SK-N-SH treated with all-trans-retinoic acid at 6 μM for 48 hours (cell line): ENCODE data around the gene IFT172.

Source experiments
- ATAC-seq: fragments of 200-7000 bp; cut with Tn5 transposase; 3 replicates; pipeline ENCODE4 v1.9.1; 2020; ENCODE audit warnings: mild to moderate bottlenecking, moderate library complexity
- ARNTL ChIP-seq: fragments of 450-650 bp; formaldehyde crosslinking; IDR thresholded peaks from 2 replicates; pipeline ENCODE4 v1.5.0; 2020; ENCODE audit warnings: low read depth, mild to moderate bottlenecking, moderate library complexity, borderline replicate concordance
- BACH2 ChIP-seq: fragments of 250-450 bp; sonication (Bioruptor Pico); IDR thresholded peaks from 2 replicates; pipeline ENCODE4 v1.9.0; 2021; ENCODE audit warnings: mild to moderate bottlenecking, borderline replicate concordance
- GLIS3 ChIP-seq: fragments of 250-450 bp; sonication (Bioruptor Pico); IDR thresholded peaks from 2 replicates; pipeline ENCODE4 v1.5.0; 2020; ENCODE audit warnings: mild to moderate bottlenecking, moderate library complexity
- ISL1 ChIP-seq: fragments of 250-450 bp; sonication (Bioruptor Pico); IDR thresholded peaks from 2 replicates; pipeline ENCODE4 v2.1.2; 2022; ENCODE audit warnings: mild to moderate bottlenecking, moderate library complexity
- OSR1 ChIP-seq: fragments of 250-450 bp; sonication (Bioruptor Pico); IDR thresholded peaks from 2 replicates; pipeline ENCODE4 v1.8.0; 2022; ENCODE audit warnings: moderate library complexity, mild to moderate bottlenecking, inconsistent platforms
- PPARA ChIP-seq: fragments of 250-450 bp; sonication (Bioruptor Pico); IDR thresholded peaks from 2 replicates; pipeline ENCODE4 v1.5.0; 2020; ENCODE audit warnings: mild to moderate bottlenecking, borderline replicate concordance
- RARB ChIP-seq: fragments of 250-450 bp; sonication (Bioruptor Pico); IDR thresholded peaks from 2 replicates; pipeline ENCODE4 v1.8.0; 2021; ENCODE audit warnings: mild to moderate bottlenecking, moderate library complexity
- SNAI2 ChIP-seq: fragments of 250-450 bp; sonication (Bioruptor Pico); IDR thresholded peaks from 2 replicates; pipeline ENCODE4 v1.5.0; 2020; ENCODE audit warnings: mild to moderate bottlenecking, moderate library complexity
- TCF4 ChIP-seq: fragments of 250-450 bp; sonication (Bioruptor Pico); IDR thresholded peaks from 2 replicates; pipeline ENCODE4 v1.8.0; 2021; ENCODE audit warnings: mild to moderate bottlenecking, moderate library complexity, borderline replicate concordance
- TOX ChIP-seq: fragments of 250-450 bp; sonication (Bioruptor Pico); IDR thresholded peaks from 2 replicates; pipeline ENCODE4 v1.8.0; 2021; ENCODE audit warnings: mild to moderate bottlenecking, moderate library complexity, borderline replicate concordance
- ZC3H10 ChIP-seq: fragments of 250-450 bp; sonication (Bioruptor Pico); IDR thresholded peaks from 2 replicates; pipeline ENCODE4 v1.5.1; 2021; ENCODE audit warnings: mild to moderate bottlenecking, moderate library complexity
- ZNF565 ChIP-seq: fragments of 450-650 bp; formaldehyde crosslinking; conservative IDR thresholded peaks from 2 replicates; pipeline ENCODE4 v1.5.0; 2020; ENCODE audit warnings: low read depth, mild to moderate bottlenecking, moderate library complexity
- ZNF8 ChIP-seq: fragments of 450-650 bp; formaldehyde crosslinking; IDR thresholded peaks from 2 replicates; pipeline ENCODE4 v1.5.0; 2020; ENCODE audit warnings: mild to moderate bottlenecking, moderate library complexity
- TF ChIP-seq, protein P1 (sequence below): fragments of 250-450 bp; sonication (Bioruptor Pico); IDR thresholded peaks from 2 replicates; pipeline ENCODE4 v1.5.0; 2020; ENCODE audit warnings: mild to moderate bottlenecking, moderate library complexity
- TF ChIP-seq, protein P2 (sequence below): fragments of 250-450 bp; sonication (Bioruptor Pico); IDR thresholded peaks from 2 replicates; pipeline ENCODE4 v1.5.1; 2020; ENCODE audit warnings: low read depth, mild to moderate bottlenecking, moderate library complexity
- TF ChIP-seq, protein P3 (sequence below): fragments of 250-450 bp; sonication (Bioruptor Pico); IDR thresholded peaks from 2 replicates; pipeline ENCODE4 v1.8.0; 2021; ENCODE audit warnings: low read depth, mild to moderate bottlenecking, moderate library complexity, borderline replicate concordance
- TF ChIP-seq, protein P4 (sequence below): fragments of 250-450 bp; sonication (Bioruptor Pico); IDR thresholded peaks from 2 replicates; pipeline ENCODE4 v1.8.0; 2020; ENCODE audit warnings: mild to moderate bottlenecking, moderate library complexity, borderline replicate concordance
- TF ChIP-seq, protein P5 (sequence below): fragments of 250-450 bp; sonication (Bioruptor Pico); IDR thresholded peaks from 2 replicates; pipeline ENCODE4 v1.5.1; 2021; ENCODE audit warnings: mild to moderate bottlenecking, moderate library complexity

Gene IFT172

DNA sequence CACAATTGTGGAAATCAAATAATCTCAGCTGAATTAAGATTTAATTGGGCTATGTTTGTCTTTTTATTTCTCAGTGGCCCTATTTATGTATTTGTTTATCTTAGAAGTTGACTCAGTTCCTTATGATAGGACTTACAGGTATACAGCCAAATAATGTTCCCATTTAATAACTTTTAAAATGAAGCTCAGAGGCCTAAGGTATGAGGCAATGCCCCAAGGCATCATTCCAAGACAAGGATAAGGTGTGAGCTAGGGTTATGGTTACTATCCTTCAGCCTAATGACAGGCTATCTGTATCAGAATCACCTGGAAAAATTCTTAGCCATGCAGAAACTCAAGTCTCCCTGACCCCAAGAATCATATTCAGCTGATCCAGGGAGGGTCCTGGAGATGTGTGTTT lies 68.5 kb downstream of the IFT172 start (continued):
- TF ChIP-seq, protein P1, sequence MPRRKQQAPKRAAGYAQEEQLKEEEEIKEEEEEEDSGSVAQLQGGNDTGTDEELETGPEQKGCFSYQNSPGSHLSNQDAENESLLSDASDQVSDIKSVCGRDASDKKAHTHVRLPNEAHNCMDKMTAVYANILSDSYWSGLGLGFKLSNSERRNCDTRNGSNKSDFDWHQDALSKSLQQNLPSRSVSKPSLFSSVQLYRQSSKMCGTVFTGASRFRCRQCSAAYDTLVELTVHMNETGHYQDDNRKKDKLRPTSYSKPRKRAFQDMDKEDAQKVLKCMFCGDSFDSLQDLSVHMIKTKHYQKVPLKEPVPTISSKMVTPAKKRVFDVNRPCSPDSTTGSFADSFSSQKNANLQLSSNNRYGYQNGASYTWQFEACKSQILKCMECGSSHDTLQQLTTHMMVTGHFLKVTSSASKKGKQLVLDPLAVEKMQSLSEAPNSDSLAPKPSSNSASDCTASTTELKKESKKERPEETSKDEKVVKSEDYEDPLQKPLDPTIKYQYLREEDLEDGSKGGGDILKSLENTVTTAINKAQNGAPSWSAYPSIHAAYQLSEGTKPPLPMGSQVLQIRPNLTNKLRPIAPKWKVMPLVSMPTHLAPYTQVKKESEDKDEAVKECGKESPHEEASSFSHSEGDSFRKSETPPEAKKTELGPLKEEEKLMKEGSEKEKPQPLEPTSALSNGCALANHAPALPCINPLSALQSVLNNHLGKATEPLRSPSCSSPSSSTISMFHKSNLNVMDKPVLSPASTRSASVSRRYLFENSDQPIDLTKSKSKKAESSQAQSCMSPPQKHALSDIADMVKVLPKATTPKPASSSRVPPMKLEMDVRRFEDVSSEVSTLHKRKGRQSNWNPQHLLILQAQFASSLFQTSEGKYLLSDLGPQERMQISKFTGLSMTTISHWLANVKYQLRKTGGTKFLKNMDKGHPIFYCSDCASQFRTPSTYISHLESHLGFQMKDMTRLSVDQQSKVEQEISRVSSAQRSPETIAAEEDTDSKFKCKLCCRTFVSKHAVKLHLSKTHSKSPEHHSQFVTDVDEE (CRISPR knock-in tag) = no peak
- TF ChIP-seq, protein P2, sequence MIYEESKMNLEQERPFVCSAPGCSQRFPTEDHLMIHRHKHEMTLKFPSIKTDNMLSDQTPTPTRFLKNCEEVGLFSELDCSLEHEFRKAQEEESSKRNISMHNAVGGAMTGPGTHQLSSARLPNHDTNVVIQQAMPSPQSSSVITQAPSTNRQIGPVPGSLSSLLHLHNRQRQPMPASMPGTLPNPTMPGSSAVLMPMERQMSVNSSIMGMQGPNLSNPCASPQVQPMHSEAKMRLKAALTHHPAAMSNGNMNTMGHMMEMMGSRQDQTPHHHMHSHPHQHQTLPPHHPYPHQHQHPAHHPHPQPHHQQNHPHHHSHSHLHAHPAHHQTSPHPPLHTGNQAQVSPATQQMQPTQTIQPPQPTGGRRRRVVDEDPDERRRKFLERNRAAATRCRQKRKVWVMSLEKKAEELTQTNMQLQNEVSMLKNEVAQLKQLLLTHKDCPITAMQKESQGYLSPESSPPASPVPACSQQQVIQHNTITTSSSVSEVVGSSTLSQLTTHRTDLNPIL (CRISPR knock-in tag) = no peak
- no peak for TF ChIP-seq GLIS3 (CRISPR knock-in tag)

DNA sequence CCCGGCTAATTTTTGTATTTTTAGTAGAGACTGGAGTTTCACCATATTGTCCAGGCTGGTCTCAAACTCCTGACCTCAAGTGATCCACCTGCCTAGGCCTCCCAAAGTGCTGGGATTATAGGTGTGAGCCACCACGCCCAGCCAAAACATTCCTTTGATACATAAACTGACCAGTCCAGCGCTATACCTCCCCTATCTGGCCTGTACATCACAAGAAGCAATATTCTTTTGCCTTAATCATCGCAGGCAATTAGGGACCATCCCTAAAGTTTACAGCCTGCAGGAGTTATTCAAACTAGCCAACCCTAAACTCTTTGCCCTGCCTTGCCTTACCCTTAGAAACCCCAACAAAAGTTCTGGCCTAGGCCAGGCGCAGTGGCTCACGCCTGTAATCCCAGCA lies 73.4 kb downstream of the IFT172 start:
- TF ChIP-seq GLIS3 (CRISPR knock-in tag) = no peak
- TF ChIP-seq ZC3H10 (CRISPR knock-in tag) = no peak
- no peak for TF ChIP-seq OSR1 (CRISPR knock-in tag)
- TF ChIP-seq, protein P3, sequence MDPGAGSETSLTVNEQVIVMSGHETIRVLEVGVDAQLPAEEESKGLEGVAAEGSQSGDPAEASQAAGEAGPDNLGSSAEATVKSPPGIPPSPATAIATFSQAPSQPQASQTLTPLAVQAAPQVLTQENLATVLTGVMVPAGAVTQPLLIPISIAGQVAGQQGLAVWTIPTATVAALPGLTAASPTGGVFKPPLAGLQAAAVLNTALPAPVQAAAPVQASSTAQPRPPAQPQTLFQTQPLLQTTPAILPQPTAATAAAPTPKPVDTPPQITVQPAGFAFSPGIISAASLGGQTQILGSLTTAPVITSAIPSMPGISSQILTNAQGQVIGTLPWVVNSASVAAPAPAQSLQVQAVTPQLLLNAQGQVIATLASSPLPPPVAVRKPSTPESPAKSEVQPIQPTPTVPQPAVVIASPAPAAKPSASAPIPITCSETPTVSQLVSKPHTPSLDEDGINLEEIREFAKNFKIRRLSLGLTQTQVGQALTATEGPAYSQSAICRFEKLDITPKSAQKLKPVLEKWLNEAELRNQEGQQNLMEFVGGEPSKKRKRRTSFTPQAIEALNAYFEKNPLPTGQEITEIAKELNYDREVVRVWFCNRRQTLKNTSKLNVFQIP = no peak
- no peak for TF ChIP-seq ISL1 (CRISPR knock-in tag)
- ATAC-seq = no peak

DNA sequence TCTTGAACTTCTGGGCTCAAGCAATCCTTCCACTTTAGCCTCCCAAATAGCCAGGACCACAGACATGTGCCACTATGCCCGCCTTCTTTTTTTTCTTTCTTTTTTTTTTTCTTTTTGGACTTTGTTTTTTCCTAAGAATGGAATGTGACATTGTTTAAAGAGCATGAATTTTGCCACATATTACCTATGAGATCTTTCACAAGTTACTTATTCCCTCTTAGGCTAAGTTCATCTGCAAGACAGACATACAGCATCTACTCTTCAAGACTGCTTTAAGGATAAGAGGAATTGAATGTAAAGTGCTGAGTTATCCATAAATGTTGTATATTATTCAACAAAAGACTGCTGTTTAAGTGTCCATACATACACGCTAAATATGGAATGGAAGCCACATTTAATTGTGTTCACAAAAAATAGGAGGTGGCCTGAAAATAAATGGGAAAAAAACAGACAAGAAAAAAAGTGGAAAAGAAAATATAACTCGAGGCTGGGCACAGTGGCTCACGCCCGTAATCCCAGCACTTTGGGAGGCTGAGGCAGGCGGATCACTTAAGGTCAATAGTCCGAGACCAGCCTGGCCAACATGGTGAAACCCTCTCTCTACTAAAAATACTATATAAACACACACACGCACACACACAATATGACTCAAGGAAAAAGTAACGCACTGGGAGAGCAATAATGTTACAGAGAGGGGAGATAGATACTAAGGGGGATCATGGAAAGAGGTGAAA lies 77.0 kb downstream of the IFT172 start:
- no peak for ATAC-seq
- TF ChIP-seq PPARA = no peak
- no peak for TF ChIP-seq RARB (CRISPR knock-in tag)
- no peak for TF ChIP-seq ARNTL (CRISPR knock-in tag)
- no peak for TF ChIP-seq TCF4
- no peak for TF ChIP-seq GLIS3 (CRISPR knock-in tag)
- no peak for TF ChIP-seq ISL1 (CRISPR knock-in tag)
- TF ChIP-seq ZNF565 = no peak
- no peak for TF ChIP-seq SNAI2 (CRISPR knock-in tag)
- TF ChIP-seq, protein P4, sequence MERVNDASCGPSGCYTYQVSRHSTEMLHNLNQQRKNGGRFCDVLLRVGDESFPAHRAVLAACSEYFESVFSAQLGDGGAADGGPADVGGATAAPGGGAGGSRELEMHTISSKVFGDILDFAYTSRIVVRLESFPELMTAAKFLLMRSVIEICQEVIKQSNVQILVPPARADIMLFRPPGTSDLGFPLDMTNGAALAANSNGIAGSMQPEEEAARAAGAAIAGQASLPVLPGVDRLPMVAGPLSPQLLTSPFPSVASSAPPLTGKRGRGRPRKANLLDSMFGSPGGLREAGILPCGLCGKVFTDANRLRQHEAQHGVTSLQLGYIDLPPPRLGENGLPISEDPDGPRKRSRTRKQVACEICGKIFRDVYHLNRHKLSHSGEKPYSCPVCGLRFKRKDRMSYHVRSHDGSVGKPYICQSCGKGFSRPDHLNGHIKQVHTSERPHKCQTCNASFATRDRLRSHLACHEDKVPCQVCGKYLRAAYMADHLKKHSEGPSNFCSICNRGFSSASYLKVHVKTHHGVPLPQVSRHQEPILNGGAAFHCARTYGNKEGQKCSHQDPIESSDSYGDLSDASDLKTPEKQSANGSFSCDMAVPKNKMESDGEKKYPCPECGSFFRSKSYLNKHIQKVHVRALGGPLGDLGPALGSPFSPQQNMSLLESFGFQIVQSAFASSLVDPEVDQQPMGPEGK = no peak
- no peak for TF ChIP-seq OSR1 (CRISPR knock-in tag)
- TF ChIP-seq, protein P5, sequence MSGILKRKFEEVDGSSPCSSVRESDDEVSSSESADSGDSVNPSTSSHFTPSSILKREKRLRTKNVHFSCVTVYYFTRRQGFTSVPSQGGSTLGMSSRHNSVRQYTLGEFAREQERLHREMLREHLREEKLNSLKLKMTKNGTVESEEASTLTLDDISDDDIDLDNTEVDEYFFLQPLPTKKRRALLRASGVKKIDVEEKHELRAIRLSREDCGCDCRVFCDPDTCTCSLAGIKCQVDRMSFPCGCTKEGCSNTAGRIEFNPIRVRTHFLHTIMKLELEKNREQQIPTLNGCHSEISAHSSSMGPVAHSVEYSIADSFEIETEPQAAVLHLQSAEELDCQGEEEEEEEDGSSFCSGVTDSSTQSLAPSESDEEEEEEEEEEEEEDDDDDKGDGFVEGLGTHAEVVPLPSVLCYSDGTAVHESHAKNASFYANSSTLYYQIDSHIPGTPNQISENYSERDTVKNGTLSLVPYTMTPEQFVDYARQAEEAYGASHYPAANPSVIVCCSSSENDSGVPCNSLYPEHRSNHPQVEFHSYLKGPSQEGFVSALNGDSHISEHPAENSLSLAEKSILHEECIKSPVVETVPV (CRISPR knock-in tag) = no peak
- no peak for TF ChIP-seq TOX (CRISPR knock-in tag)
- TF ChIP-seq BACH2 = no peak
- no peak for TF ChIP-seq ZC3H10 (CRISPR knock-in tag)
- TF ChIP-seq, protein P3 = no peak
- no peak for TF ChIP-seq ZNF8 (CRISPR knock-in tag)
